Osteocyte (in vitro differentiated cells): ENCODE results near the gene MBOAT7. TPM values are rescaled to one million over a fixed set of nuclear protein-coding genes. Genes with fewer than 3 reads are reported as not detected.

ENCODE experiments used
- DNase-seq: peaks from one replicate; pipeline ENCODE4 v3.0.0; 2021; ENCODE audit warnings: mixed read lengths; ENCODE audit not compliant: unreplicated experiment; ENCODE audit errors: extremely low spot score
- H3K27ac Mint-ChIP-seq: one replicate; pipeline ENCODE4 v1.8.0; 2021; ENCODE audit warnings: mild to moderate bottlenecking, mixed read lengths; ENCODE audit not compliant: unreplicated experiment
- H3K27me3 Mint-ChIP-seq: one replicate; pipeline ENCODE4 v1.8.0; 2021; ENCODE audit warnings: mixed read lengths; ENCODE audit not compliant: unreplicated experiment
- H3K36me3 Mint-ChIP-seq: one replicate; pipeline ENCODE4 v1.8.0; 2021; ENCODE audit warnings: mixed read lengths; ENCODE audit not compliant: unreplicated experiment
- H3K4me1 Mint-ChIP-seq: one replicate; pipeline ENCODE4 v1.8.0; 2021; ENCODE audit warnings: mixed read lengths; ENCODE audit not compliant: unreplicated experiment
- H3K4me3 Mint-ChIP-seq: one replicate; pipeline ENCODE4 v1.8.0; 2021; ENCODE audit warnings: mild to moderate bottlenecking, moderate library complexity, mixed read lengths; ENCODE audit not compliant: unreplicated experiment
- H3K9me3 Mint-ChIP-seq: one replicate; pipeline ENCODE4 v1.8.0; 2021; ENCODE audit warnings: mixed read lengths; ENCODE audit not compliant: unreplicated experiment
- total RNA-seq: library from RNA; stranded (reverse); gene quantifications from 2 replicates; pipeline ENCODE4 v1.2.1, GENCODE V29; 2021
- TF ChIP-seq, protein P1 (sequence below): fragments of 200-600 bp; sonication (generic); IDR thresholded peaks from 2 replicates; pipeline ENCODE4 v1.5.0; 2021; ENCODE audit warnings: antibody characterized with exemption, mild to moderate bottlenecking, moderate library complexity

Gene MBOAT7
- total RNA-seq, 1 donor from 2014 or later: 85.2 TPM

DNA sequence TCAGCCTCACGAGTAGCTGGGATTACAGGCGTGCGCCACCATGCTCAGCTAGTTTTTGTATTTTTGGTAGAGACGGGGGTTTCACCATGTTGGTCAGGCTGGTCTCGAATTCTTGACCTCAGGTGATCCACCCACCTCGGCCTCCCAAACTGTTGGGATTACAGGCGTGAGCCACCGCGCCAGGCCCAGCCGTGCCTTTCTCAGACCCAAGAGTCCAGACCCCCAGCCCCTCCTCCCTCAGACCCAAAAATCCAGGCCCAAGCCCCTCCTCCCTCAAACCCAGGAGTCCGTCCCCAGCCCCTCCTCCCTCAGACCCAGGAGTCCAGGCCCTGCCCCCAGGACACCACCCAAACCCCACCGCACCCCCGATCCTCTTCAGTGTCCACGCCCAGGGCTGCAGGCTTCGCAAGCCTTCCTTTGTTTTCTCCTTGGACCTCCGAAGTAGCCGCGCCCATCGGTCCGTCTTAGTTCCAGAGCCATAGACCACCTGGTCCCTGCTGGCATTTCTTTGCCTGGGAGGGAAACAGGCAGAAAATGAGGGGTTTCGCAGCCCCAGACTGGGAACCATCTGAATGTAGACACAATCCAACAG is 20.1 kb downstream of the MBOAT7 start:
- TF ChIP-seq, protein P1, sequence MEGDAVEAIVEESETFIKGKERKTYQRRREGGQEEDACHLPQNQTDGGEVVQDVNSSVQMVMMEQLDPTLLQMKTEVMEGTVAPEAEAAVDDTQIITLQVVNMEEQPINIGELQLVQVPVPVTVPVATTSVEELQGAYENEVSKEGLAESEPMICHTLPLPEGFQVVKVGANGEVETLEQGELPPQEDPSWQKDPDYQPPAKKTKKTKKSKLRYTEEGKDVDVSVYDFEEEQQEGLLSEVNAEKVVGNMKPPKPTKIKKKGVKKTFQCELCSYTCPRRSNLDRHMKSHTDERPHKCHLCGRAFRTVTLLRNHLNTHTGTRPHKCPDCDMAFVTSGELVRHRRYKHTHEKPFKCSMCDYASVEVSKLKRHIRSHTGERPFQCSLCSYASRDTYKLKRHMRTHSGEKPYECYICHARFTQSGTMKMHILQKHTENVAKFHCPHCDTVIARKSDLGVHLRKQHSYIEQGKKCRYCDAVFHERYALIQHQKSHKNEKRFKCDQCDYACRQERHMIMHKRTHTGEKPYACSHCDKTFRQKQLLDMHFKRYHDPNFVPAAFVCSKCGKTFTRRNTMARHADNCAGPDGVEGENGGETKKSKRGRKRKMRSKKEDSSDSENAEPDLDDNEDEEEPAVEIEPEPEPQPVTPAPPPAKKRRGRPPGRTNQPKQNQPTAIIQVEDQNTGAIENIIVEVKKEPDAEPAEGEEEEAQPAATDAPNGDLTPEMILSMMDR: no peak
- Mint-ChIP-seq H3K4me1 (peaks cover 16% of the 10 kb centered on the region), H3K9me3 (no peaks in the 10 kb centered on the region), H3K27me3 (no peaks in the 10 kb centered on the region), H3K4me3 (no peak overlapping the region), H3K27ac (no peak overlapping the region), H3K36me3 (no peaks in the 10 kb centered on the region)
- DNase-seq: no peak

DNA sequence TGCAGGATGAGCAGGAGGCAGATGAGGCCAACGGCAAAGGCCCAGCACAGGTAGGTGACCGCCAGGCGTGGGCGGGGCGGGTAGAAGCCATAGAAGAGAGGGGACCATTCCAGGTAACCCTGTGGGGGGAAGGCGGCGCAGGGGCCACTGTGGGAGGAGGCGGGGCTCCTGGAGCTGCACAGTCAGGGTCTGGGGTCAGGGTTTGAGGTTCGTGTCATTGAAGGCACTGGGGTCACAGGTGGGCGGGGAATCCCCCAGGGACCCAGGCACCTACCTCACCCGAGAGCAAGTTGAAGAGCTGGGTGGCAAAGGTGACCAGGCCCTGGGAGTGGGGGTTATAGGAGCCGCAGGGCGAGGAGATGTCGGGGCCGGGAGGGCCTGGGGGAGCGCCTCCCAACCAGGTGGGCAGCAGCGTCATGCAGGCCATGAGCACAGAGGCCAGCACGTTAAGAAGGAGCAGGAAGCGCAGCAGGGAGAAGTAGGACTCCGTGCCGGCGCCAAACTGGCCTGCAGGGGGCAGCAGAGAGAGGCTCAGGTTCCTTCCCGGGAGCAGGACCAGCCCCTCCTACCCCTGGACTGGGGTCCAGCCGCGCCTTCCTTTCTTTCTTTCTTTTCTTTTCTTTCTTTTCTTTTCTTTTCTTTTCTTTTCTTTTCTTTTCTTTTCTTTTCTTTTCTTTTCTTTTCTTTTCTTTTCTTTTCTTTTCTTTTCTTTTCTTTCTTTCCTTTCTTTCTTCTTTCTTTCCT is 21.0 kb downstream of the MBOAT7 start:
- H3K27ac Mint-ChIP-seq: no peak overlapping the region
- H3K9me3 Mint-ChIP-seq: no peaks in the 10 kb centered on the region
- H3K4me1 Mint-ChIP-seq: peaks cover 17% of the 10 kb centered on the region
- H3K27me3 Mint-ChIP-seq: no peaks in the 10 kb centered on the region
- no peak overlapping the region for H3K4me3 Mint-ChIP-seq
- no peaks in the 10 kb centered on the region for H3K36me3 Mint-ChIP-seq
- TF ChIP-seq, protein P1: peak; percentile 83
- DNase-seq: peak; percentile 98

DNA sequence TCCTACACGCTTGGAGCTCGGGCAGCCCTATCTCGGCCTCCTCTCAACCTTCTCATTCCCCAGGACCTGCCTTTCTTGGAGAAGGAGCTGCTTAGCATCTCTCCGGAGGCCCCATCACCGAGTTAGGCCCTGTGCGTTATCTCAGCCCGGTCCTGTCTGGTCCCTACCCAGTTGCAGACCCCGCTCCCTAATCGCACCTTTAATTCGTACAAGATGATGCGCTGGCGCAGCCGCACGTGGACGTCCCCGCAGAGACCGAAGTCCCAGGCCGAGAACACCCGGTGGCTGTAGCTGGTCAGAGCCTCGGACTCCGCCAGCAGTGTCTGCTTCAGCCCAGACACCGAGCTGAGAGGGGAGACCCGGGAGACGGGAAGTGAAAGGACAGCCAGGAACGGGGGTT is 24.2 kb downstream of the MBOAT7 start:
- Mint-ChIP-seq H3K4me3 (no peak overlapping the region), H3K9me3 (peaks cover 3% of the 10 kb centered on the region), H3K4me1 (peaks cover 19% of the 10 kb centered on the region), H3K36me3 (peaks cover 3% of the 10 kb centered on the region), H3K27ac (no peak overlapping the region), H3K27me3 (no peaks in the 10 kb centered on the region)
- DNase-seq: no peak
- TF ChIP-seq, protein P1: no peak

DNA sequence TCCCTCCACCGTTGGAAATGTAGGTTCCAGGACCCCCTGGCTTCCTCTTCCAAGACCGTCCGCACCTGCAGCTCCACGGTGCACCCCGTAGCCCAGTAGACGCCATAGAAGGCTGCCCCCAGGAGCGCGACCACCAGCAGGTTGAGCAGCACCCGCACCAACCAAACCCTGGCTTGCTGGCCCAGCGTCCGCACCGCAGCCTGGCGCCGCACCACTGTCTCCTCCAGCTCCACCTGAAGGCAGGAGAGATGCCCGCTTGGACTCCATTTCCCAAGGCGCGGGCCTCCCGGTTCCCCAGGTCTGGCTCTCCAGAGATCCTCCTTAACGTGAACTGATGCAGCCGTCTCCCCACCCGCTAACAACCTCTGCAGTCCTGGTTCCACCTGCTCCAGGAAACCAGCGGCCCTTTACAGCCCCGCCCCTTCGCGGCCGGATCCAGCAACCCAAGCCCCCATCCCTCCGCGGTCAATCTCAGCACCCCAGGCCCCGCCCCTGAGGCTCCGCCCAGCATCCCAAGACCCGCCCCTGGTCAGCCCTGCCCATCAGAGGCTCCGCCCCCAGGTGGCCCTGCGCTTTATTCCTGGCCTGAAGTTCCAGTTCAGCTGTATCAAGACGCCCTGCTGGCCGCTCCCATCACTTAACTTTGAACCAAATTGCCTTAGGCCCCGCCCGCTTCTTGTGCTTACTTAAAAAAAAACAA is 24.9 kb downstream of the MBOAT7 start:
- DNase-seq: no peak
- peaks cover 23% of the 10 kb centered on the region for H3K4me1 Mint-ChIP-seq
- H3K27ac Mint-ChIP-seq: no peak overlapping the region
- H3K36me3 Mint-ChIP-seq: peaks cover 3% of the 10 kb centered on the region
- no peaks in the 10 kb centered on the region for H3K27me3 Mint-ChIP-seq
- TF ChIP-seq, protein P1: no peak
- peaks cover 3% of the 10 kb centered on the region for H3K9me3 Mint-ChIP-seq
- H3K4me3 Mint-ChIP-seq: peak overlapping the region; percentile 47

DNA sequence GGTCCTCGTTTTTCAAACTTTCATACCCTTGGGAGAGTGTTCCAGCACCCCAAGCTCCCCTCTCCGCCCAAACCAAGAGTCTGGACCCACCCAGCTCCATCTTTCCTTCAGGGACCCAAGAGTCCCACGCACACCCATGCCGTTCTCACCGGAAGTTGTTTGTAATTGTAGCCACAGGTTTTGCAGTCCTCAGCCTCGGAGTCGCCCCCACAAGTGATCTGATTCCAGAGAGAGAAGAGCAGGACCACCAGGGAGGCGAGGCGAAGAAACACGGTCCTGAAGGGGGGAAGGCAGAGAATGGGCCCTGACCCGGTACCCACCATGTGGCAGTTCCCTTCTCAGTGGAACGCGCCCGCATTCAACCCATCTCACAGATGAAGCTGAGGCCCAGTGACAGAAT is 26.5 kb downstream of the MBOAT7 start:
- Mint-ChIP-seq H3K27me3 (no peaks in the 10 kb centered on the region), H3K9me3 (peaks cover 3% of the 10 kb centered on the region), H3K4me1 (peaks cover 34% of the 10 kb centered on the region), H3K4me3 (no peak overlapping the region), H3K27ac (no peak overlapping the region), H3K36me3 (peaks cover 3% of the 10 kb centered on the region)
- no peak for DNase-seq
- TF ChIP-seq, protein P1: no peak
